ENCODE data around the gene TMED9.

Gene TMED9

DNA sequence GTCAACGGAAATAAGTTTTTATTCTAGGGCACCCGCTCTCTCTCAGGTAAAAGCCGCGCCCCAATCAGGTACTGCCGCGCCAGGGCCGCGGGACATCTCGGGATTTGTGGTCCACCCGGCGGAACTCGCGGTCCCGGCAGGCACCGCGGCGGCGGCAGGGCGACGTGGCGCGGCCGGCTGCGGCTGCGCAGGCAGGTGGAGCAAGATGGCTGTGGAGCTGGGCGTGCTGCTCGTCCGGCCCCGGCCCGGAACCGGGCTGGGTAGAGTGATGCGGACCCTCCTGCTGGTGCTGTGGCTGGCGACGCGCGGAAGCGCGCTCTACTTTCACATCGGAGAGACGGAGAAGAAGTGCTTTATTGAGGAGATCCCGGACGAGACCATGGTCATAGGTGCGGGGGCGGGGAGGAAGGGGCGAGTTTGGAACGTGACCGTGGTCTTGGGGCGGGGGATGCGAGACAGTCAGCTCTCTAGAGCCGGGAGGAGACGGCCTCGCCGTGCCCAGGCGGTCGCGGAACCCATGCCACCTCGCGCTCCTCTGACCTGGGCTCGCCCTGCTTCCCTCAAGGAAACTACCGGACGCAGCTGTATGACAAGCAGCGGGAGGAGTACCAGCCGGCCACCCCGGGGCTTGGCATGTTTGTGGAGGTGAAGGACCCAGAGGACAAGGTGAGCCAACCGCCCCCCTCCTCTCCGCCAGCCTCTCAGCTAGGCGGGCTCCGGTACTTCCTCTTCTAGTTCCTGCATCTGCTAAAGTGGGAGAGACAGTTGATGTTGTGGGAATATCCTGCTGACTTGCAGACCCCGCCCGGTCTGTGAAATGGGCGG lies at the start of gene TMED9:
Gene TMED9 (plus strand): TSS at position 194 of the 825 bp plus-strand sequence. CDS start 12 bp downstream, at position 206.
- TF ChIP-seq SUZ12 (IDR thresholded peaks at IDR 0.05; ENCODE audit: extremely low read depth, insufficient read depth, insufficient read length), result no peak
- TF ChIP-seq YY1 (IDR thresholded peaks at IDR 0.05; ENCODE audit: insufficient read depth, insufficient read length), result peak; percentile 79
- peak within 1 kb of the TSS; percentile 98 for H3K4me3 ChIP-seq (ENCODE audit: insufficient read length, low read depth)
- H3K9me3 ChIP-seq (ENCODE audit: insufficient read depth, low read length), result no peaks in the 10 kb centered on the region
- H3K4me1 ChIP-seq (ENCODE audit: insufficient read depth, insufficient read length), result no peaks in the 10 kb centered on the region
- DNase-seq (ENCODE audit: low read depth, low spot score), result peak; percentile 80
- peak within 1 kb of the TSS; percentile 98 for H3K9ac ChIP-seq (ENCODE audit: insufficient read length, low read depth)
- peaks cover 39% of the 10 kb centered on the region for H3K36me3 ChIP-seq (ENCODE audit: insufficient read depth, insufficient read length, low read length)
- H3K27me3 ChIP-seq (ENCODE audit: insufficient read depth, insufficient read length), result peaks cover 24% of the 10 kb centered on the region

DNA sequence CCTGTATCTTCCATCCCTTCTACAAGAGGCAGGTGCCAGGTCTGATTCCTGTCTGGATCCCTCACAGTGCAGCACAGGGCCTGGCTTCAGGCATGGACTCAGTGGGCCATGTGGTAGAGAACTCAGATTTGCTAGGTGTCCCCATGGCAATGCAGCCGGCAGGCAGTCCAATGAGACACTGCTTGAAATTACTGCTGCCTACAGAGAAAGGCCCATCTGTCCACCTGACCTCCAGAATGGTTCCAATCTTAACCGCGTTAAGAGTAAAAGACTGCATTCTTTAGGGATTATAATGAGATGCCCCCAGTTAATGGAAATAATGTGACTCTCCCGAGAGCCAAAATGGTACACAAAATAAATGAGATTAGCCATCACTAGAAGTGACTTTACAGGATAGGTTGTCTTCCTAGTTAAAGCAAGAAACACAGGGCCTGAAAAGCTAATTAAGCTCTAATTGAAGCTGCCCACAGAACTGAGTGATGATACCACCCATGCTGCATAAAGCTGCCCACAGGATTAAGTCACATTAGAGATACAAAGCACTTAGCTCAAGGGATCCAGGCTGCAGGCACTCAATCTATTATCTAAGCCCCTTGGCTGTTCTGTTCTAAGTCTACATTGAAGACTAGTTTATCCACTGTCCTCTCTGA lies 49.1 kb upstream of the TMED9 start:
- Histone ChIP-seq H3K4me3 (ENCODE audit: insufficient read length, low read depth) (no peak overlapping the region), H3K9ac (ENCODE audit: insufficient read length, low read depth) (no peak overlapping the region), H3K9me3 (ENCODE audit: insufficient read depth, low read length) (no peaks in the 10 kb centered on the region), H3K4me1 (ENCODE audit: insufficient read depth, insufficient read length) (peaks cover 14% of the 10 kb centered on the region), H3K27me3 (ENCODE audit: insufficient read depth, insufficient read length) (no peaks in the 10 kb centered on the region), H3K36me3 (ENCODE audit: insufficient read depth, insufficient read length, low read length) (peaks cover 43% of the 10 kb centered on the region)
- TF ChIP-seq YY1 (IDR thresholded peaks at IDR 0.05; ENCODE audit: insufficient read depth, insufficient read length), result no peak
- no peak for TF ChIP-seq SUZ12 (IDR thresholded peaks at IDR 0.05; ENCODE audit: extremely low read depth, insufficient read depth, insufficient read length)
- no peak for TF ChIP-seq ZNF274 (IDR thresholded peaks at IDR 0.05; ENCODE audit: low read depth, low read length)
- no peak for DNase-seq (ENCODE audit: low read depth, low spot score)

DNA sequence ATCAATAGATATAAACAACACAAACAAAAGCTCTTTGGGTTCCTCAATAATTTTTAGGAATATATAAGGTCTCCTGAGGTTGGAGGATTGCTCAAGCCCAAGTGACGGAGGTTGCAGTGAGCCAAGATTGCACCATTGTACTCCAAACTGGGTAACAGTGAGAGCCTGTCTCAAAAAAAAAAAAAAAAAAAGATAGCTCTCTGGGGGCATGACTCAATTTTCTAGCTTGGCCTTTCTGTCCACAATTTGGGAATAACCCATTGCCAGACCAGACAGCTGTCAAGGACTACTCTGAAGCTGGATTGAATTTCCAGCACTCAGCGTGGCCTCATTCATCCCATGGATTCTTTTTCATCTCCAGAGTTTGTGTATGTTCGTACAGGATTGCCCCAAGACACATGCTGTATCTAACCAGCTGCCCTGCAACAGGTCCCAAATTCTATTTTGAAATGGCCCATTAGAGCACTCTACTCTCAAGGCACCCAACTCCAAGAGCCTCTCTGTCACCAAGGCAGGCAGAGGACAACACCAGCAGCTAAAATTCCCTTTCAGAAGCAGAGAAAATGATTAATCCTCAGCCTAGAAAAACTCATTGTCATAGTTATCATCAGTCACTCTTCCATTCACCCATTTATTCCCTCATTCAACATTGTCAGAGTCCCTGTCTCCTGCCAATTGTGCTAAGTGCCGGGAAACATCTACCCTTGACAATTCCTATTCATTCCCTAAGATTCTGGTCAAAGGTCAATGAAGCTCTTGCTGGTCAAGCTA lies 46.3 kb upstream of the TMED9 start:
- TF ChIP-seq YY1 (IDR thresholded peaks at IDR 0.05; ENCODE audit: insufficient read depth, insufficient read length) (no peak), ZNF274 (IDR thresholded peaks at IDR 0.05; ENCODE audit: low read depth, low read length) (no peak), SUZ12 (IDR thresholded peaks at IDR 0.05; ENCODE audit: extremely low read depth, insufficient read depth, insufficient read length) (no peak)
- Histone ChIP-seq H3K4me3 (ENCODE audit: insufficient read length, low read depth) (no peak overlapping the region), H3K36me3 (ENCODE audit: insufficient read depth, insufficient read length, low read length) (peaks cover 41% of the 10 kb centered on the region), H3K27me3 (ENCODE audit: insufficient read depth, insufficient read length) (no peaks in the 10 kb centered on the region), H3K4me1 (ENCODE audit: insufficient read depth, insufficient read length) (peaks cover 6% of the 10 kb centered on the region), H3K9ac (ENCODE audit: insufficient read length, low read depth) (no peak overlapping the region), H3K9me3 (ENCODE audit: insufficient read depth, low read length) (no peaks in the 10 kb centered on the region)
- no peak for DNase-seq (ENCODE audit: low read depth, low spot score)

DNA sequence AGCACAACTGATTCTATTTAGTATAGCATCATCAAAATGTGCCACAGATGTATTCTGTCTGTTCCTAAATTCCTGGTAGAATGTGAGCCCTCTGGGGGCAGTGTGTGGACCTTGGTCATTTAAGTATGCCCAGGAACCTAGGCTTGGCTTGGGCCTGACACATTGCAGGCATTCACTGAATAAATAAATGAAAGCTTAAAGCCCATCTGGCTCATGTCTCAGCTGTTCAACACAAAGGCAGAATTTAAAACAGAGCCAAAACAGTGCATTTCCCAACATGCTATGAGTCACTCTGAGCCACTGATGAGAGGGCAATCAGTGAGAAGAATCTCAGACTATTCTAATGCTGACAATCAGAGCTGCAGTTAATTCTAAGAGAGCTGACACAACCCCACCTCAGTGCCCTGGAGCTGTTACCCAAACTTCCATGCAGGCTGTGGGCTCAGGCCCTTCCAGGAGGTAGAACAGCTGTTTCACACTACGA lies 45.7 kb upstream of the TMED9 start:
- TF ChIP-seq ZNF274 (IDR thresholded peaks at IDR 0.05; ENCODE audit: low read depth, low read length) (no peak), SUZ12 (IDR thresholded peaks at IDR 0.05; ENCODE audit: extremely low read depth, insufficient read depth, insufficient read length) (no peak), YY1 (IDR thresholded peaks at IDR 0.05; ENCODE audit: insufficient read depth, insufficient read length) (no peak)
- Histone ChIP-seq H3K9ac (ENCODE audit: insufficient read length, low read depth) (peak overlapping the region; percentile 6), H3K4me3 (ENCODE audit: insufficient read length, low read depth) (no peak overlapping the region), H3K36me3 (ENCODE audit: insufficient read depth, insufficient read length, low read length) (peaks cover 46% of the 10 kb centered on the region), H3K9me3 (ENCODE audit: insufficient read depth, low read length) (no peaks in the 10 kb centered on the region), H3K4me1 (ENCODE audit: insufficient read depth, insufficient read length) (peaks cover 6% of the 10 kb centered on the region), H3K27me3 (ENCODE audit: insufficient read depth, insufficient read length) (no peaks in the 10 kb centered on the region)
- peak; percentile 52 for DNase-seq (ENCODE audit: low read depth, low spot score)

DNA sequence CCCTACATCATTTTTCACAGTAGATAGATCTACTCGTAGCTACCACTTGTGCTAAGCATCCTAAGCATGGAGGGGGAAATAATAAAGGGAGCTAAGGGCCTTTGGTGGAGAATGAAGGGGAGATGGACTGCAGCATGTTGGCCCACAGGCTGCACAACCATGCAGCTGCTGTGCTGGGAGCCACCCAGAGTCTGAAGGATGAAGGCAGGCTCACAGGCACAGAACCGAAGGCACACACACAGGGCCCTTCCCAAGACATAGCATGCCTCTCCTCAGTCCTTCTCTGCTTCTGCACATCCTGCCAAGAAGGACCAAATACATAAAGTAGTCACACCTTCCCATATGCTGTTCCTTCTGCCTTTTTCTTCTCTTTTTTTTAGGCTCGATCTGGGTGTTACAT lies 44.3 kb upstream of the TMED9 start:
- no peak for DNase-seq (ENCODE audit: low read depth, low spot score)
- Histone ChIP-seq H3K27me3 (ENCODE audit: insufficient read depth, insufficient read length) (no peaks in the 10 kb centered on the region), H3K9ac (ENCODE audit: insufficient read length, low read depth) (peak overlapping the region; percentile 12), H3K36me3 (ENCODE audit: insufficient read depth, insufficient read length, low read length) (peaks cover 51% of the 10 kb centered on the region), H3K4me3 (ENCODE audit: insufficient read length, low read depth) (no peak overlapping the region), H3K4me1 (ENCODE audit: insufficient read depth, insufficient read length) (peaks cover 8% of the 10 kb centered on the region), H3K9me3 (ENCODE audit: insufficient read depth, low read length) (no peaks in the 10 kb centered on the region)
- TF ChIP-seq SUZ12 (IDR thresholded peaks at IDR 0.05; ENCODE audit: extremely low read depth, insufficient read depth, insufficient read length) (no peak), YY1 (IDR thresholded peaks at IDR 0.05; ENCODE audit: insufficient read depth, insufficient read length) (no peak), ZNF274 (IDR thresholded peaks at IDR 0.05; ENCODE audit: low read depth, low read length) (no peak)

DNA sequence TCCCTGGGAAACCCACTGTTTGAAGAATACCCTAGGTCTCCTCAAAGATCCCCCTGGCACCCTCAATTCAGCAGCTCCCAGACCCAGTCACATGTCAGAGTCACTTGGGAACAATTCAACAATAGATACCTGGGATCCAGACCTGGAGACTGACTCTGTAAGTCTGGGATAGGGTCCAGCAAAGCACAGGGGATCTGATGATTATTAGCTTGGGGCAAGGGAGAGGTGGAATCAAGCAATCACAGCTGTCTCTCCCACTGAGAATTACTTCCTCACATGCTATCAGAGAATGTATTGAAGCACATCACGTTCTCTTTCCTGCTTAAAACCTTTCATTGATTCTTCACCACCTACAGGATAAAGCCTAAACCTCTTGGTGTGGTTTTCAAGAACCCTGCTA lies 43.5 kb upstream of the TMED9 start:
- Histone ChIP-seq H3K4me3 (ENCODE audit: insufficient read length, low read depth) (no peak overlapping the region), H3K27me3 (ENCODE audit: insufficient read depth, insufficient read length) (no peaks in the 10 kb centered on the region), H3K36me3 (ENCODE audit: insufficient read depth, insufficient read length, low read length) (peaks cover 49% of the 10 kb centered on the region), H3K9me3 (ENCODE audit: insufficient read depth, low read length) (no peaks in the 10 kb centered on the region), H3K9ac (ENCODE audit: insufficient read length, low read depth) (no peak overlapping the region), H3K4me1 (ENCODE audit: insufficient read depth, insufficient read length) (peaks cover 14% of the 10 kb centered on the region)
- TF ChIP-seq YY1 (IDR thresholded peaks at IDR 0.05; ENCODE audit: insufficient read depth, insufficient read length), result no peak
- TF ChIP-seq SUZ12 (IDR thresholded peaks at IDR 0.05; ENCODE audit: extremely low read depth, insufficient read depth, insufficient read length), result no peak
- no peak for DNase-seq (ENCODE audit: low read depth, low spot score)
